ENCODE measurements around the gene GGTA1. TPM values are rescaled to one million over a fixed set of nuclear protein-coding genes. Genes with fewer than 3 reads are reported as not detected.

GGTA1 gene
- total RNA-seq, 1 donor from 2014 or later: not detected

- Mint-ChIP-seq H3K4me1 (peaks cover 19% of the 10 kb centered on the region), H3K4me3 (no peak overlapping the region), H3K27me3 (ENCODE audit: low read depth) (no peaks in the 10 kb centered on the region), H3K27ac (no peak overlapping the region), H3K36me3 (no peaks in the 10 kb centered on the region), H3K9me3 (no peaks in the 10 kb centered on the region)
- no peak for DNase-seq (ENCODE audit: low spot score in 2 of 2, unreplicated experiment in 2 of 2)
- no peak for TF ChIP-seq CTCF (IDR thresholded peaks at IDR 0.05; ENCODE audit: unreplicated experiment)
Measured at GRCh38 chr9:121483049-121483448, 16.6 kb downstream of the GGTA1 start.

GRCh38 chr9:121478816-121479676 is 20.6 kb downstream of the GGTA1 start:
- no peak for TF ChIP-seq CTCF (IDR thresholded peaks at IDR 0.05; ENCODE audit: unreplicated experiment)
- Mint-ChIP-seq H3K4me3 (no peak overlapping the region), H3K36me3 (no peaks in the 10 kb centered on the region), H3K9me3 (no peaks in the 10 kb centered on the region), H3K27ac (peak overlapping the region; percentile 73), H3K27me3 (ENCODE audit: low read depth) (peaks cover 15% of the 10 kb centered on the region), H3K4me1 (peaks cover 17% of the 10 kb centered on the region)
- DNase-seq (ENCODE audit: low spot score in 2 of 2, unreplicated experiment in 2 of 2): no peak

- TF ChIP-seq CTCF (IDR thresholded peaks at IDR 0.05; ENCODE audit: unreplicated experiment): no peak
- peaks cover 11% of the 10 kb centered on the region for H3K4me1 Mint-ChIP-seq
Measured at GRCh38 chr9:121476156-121476555, 23.5 kb downstream of the GGTA1 start.

DNA sequence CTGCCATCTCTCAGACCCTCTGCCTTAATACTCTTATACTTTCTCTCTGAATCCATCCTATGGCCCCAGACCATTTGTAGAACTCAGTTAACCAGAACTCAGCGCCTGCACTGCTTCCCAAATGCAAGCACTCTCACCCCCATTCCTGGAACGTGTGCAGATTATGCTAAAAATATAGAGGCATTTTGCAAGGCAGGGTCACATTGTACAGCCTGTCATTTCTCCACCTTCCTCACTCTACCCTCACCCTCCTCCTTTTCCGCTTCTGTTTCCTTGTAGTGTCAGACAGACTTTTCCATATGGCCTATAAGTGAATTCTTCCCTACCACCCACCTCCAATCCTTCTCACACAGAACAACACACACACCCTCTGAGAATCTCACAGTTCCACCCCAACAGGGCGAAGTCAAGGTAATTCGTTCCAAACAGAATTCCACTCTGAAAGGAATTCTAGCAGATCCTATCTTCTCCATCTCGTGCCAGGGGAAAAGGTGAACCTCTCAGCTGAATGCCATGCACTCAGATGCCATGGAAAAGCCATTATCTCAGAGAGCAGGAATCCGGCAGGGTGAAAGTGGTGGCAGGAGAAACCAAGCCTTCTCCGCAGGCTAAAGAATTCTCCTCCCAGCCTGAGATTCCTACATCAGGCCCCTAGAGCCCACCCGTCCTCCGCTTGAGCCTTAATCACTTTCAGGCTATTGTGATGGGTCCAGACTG is 25.3 kb downstream of the GGTA1 start:
- H3K27me3 Mint-ChIP-seq (ENCODE audit: low read depth): peaks cover 41% of the 10 kb centered on the region
- no peak overlapping the region for H3K4me3 Mint-ChIP-seq
- H3K4me1 Mint-ChIP-seq: peaks cover 7% of the 10 kb centered on the region
- no peak for TF ChIP-seq CTCF (IDR thresholded peaks at IDR 0.05; ENCODE audit: unreplicated experiment)
- no peak overlapping the region for H3K27ac Mint-ChIP-seq
- H3K36me3 Mint-ChIP-seq: no peaks in the 10 kb centered on the region
- H3K9me3 Mint-ChIP-seq: no peaks in the 10 kb centered on the region
- no peak for DNase-seq (ENCODE audit: low spot score in 2 of 2, unreplicated experiment in 2 of 2)

More at GRCh38 chr9:121476156-121476555, 23.5 kb downstream of the GGTA1 start:
- no peaks in the 10 kb centered on the region for H3K36me3 Mint-ChIP-seq
- H3K4me3 Mint-ChIP-seq: no peak overlapping the region
- no peaks in the 10 kb centered on the region for H3K9me3 Mint-ChIP-seq
- no peak overlapping the region for H3K27ac Mint-ChIP-seq
- H3K27me3 Mint-ChIP-seq (ENCODE audit: low read depth): peaks cover 32% of the 10 kb centered on the region
- DNase-seq (ENCODE audit: low spot score in 2 of 2, unreplicated experiment in 2 of 2): no peak

GRCh38 chr9:121473229-121473628 is 26.4 kb downstream of the GGTA1 start:
- DNase-seq (ENCODE audit: low spot score in 2 of 2, unreplicated experiment in 2 of 2): no peak
- no peaks in the 10 kb centered on the region for H3K9me3 Mint-ChIP-seq
- H3K27ac Mint-ChIP-seq: no peak overlapping the region
- H3K27me3 Mint-ChIP-seq (ENCODE audit: low read depth): peaks cover 48% of the 10 kb centered on the region
- H3K36me3 Mint-ChIP-seq: no peaks in the 10 kb centered on the region
- no peaks in the 10 kb centered on the region for H3K4me1 Mint-ChIP-seq
- no peak overlapping the region for H3K4me3 Mint-ChIP-seq
- TF ChIP-seq CTCF (IDR thresholded peaks at IDR 0.05; ENCODE audit: unreplicated experiment): no peak
